ENCODE measurements around the gene BRD3. TPM values are rescaled to one million over a fixed set of nuclear protein-coding genes. Genes with fewer than 3 reads are reported as not detected.

The BRD3 gene
- total RNA-seq, 1 experiment from 2014 or later = 47.3 TPM

DNA sequence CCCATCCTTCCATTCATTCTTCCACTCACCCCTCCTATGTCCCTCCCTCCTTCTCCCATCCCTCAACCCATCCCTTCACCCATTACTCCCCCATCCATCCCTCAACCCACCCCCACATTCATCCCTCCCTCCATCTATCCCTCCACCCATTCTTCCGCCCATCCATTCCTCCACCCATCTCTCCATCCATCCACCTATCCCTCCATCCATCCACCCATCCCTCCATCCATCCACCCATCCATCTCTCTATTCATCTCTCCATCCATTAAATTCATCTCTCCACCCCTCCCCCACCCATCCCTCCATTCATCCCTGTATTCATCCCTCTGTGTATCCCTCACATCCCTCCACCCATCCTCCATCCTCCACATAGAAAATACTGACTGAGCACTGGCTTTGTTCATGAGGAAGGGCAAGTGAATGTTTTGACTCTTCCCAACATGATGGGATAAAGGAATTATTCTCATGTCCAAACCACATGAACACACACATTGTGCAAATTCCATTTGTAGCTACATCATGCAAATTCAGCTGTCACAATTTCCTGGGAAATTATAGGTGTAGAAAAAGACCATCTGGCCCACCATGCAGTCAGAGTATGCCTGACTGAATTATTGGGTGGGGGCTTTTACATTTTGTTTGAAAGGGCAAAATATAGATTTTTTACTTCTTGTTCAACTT, 68.8 kb downstream of the BRD3 start:
- TF ChIP-seq, protein P1, sequence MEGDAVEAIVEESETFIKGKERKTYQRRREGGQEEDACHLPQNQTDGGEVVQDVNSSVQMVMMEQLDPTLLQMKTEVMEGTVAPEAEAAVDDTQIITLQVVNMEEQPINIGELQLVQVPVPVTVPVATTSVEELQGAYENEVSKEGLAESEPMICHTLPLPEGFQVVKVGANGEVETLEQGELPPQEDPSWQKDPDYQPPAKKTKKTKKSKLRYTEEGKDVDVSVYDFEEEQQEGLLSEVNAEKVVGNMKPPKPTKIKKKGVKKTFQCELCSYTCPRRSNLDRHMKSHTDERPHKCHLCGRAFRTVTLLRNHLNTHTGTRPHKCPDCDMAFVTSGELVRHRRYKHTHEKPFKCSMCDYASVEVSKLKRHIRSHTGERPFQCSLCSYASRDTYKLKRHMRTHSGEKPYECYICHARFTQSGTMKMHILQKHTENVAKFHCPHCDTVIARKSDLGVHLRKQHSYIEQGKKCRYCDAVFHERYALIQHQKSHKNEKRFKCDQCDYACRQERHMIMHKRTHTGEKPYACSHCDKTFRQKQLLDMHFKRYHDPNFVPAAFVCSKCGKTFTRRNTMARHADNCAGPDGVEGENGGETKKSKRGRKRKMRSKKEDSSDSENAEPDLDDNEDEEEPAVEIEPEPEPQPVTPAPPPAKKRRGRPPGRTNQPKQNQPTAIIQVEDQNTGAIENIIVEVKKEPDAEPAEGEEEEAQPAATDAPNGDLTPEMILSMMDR (conservative IDR thresholded peaks at IDR 0.05) = no peak
- TF ChIP-seq EZH2 (IDR thresholded peaks at IDR 0.05; ENCODE audit: low read depth) = no peak
- intact Hi-C loops (cut with micrococcal nuclease; ENCODE audit: unreplicated experiment) = no loop called here
- BruUV-seq (replicated peaks) = no TSS peak

DNA sequence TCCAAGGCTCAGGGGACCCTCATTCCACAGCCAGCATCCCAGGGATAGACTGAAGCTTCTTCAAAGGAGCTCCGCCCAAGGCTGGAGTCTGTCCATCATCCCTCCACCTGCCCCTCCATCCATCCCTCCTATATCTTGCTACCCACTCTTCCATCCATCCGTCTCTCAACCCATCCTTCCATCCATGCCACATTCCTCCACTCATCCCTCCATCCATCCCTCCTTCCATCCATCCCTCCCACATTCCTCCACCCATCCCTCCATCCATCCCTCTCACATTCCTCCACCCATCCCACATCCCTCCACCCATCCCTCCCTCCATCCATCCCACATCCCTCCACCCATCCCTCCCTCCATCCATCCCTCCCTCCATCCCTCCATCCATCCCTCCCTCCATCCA, 70.2 kb downstream of the BRD3 start:
- TF ChIP-seq, protein P1 (conservative IDR thresholded peaks at IDR 0.05) = no peak
- TF ChIP-seq EZH2 (IDR thresholded peaks at IDR 0.05; ENCODE audit: low read depth) = no peak
- intact Hi-C loops (cut with micrococcal nuclease; ENCODE audit: unreplicated experiment) = no loop called here

More for the DNA sequence above, 68.8 kb downstream of the BRD3 start:
- no peaks in the 10 kb centered on the region for H3K9me3 ChIP-seq (ENCODE audit: insufficient read depth, low read depth)
- no peaks in the 10 kb centered on the region for H3K79me2 ChIP-seq (ENCODE audit: low read depth)
- no peak overlapping the region for H2AFZ ChIP-seq
- H4K20me1 ChIP-seq (ENCODE audit: insufficient read depth) = no peaks in the 10 kb centered on the region
- H3K4me1 ChIP-seq (replicated peaks; ENCODE audit: insufficient read depth) = no peaks in the 10 kb centered on the region
- POLR2A ChIA-PET (ENCODE audit: unreplicated experiment) = no interaction called here
- DNase-seq = no peak
- no peak overlapping the region for H3K27ac ChIP-seq
- CTCF ChIA-PET = no interaction called here
- no peaks in the 10 kb centered on the region for H3K27me3 ChIP-seq (ENCODE audit: insufficient read depth, low read depth)
- H3K4me2 ChIP-seq = no peak overlapping the region
- no peaks in the 10 kb centered on the region for H3F3A ChIP-seq (ENCODE audit: insufficient read depth, low read depth)
- H3K4me3 ChIP-seq = no peak overlapping the region
- H3K9me2 ChIP-seq (ENCODE audit: insufficient read depth) = no peaks in the 10 kb centered on the region
- no peaks in the 10 kb centered on the region for H3K36me3 ChIP-seq (ENCODE audit: low read depth)

DNA sequence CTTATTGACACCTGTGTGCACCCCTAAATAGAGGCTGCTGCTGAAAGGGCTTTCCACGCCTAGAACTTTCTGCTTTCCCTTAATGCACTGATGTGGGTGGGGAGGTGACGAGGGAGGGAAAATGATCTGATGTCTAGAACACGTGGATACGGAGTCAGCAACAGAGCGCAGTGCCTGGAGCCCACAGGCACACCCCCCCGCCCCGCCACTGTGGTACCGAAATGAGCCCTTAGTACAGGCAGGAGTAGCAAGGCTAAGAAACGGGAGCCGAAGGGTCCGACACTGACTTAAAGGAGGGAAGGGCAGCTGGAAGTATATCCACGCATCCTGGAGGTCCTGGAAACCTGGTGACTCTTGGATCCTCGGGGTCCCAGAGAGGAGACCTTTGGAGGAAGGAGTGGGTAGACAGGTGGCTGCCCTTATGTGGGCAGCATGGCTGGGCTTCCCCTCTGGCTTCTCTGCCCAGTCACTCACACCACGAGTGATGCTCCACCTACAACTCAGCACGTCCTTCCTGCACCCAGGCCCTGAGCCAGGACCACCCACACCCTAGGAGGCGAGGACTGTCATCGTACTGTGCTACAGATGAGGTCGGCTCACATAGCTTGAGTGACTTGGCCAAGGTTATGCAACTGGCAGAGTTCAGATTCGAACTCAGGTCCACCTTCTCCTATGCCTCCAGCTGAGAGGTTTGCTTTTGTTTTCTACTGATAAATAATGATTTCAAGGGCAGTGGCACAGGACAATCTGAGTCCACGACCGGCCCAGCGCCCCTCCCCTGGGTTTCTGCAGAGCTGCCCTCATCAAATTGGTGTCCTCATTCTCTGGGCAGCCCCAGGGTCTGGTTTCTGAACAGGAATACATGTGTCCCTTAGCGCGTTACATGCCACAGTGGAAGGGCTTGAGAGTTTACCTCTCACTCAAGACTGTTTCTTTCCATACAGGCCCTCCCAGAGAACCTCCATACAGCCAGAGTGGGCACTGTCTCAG, 71.0 kb downstream of the BRD3 start:
- no peak overlapping the region for H2AFZ ChIP-seq
- H3K36me3 ChIP-seq (ENCODE audit: low read depth) = no peaks in the 10 kb centered on the region
- H3K4me1 ChIP-seq (replicated peaks; ENCODE audit: insufficient read depth) = peaks cover 6% of the 10 kb centered on the region; the same call in 1 of the 2 replicates
- H3K27me3 ChIP-seq (ENCODE audit: insufficient read depth, low read depth) = no peaks in the 10 kb centered on the region
- ChIA-PET CTCF (no interaction called here), POLR2A (ENCODE audit: unreplicated experiment) (no interaction called here)
- intact Hi-C loops (cut with micrococcal nuclease; ENCODE audit: unreplicated experiment) = no loop called here
- H3K27ac ChIP-seq = no peak overlapping the region
- H3F3A ChIP-seq (ENCODE audit: insufficient read depth, low read depth) = no peaks in the 10 kb centered on the region
- DNase-seq = no peak
- no TSS peak for BruUV-seq (replicated peaks)
- no peak overlapping the region for H3K4me3 ChIP-seq
- H3K4me2 ChIP-seq = no peak overlapping the region
- no peaks in the 10 kb centered on the region for H3K79me2 ChIP-seq (ENCODE audit: low read depth)
- TF ChIP-seq, protein P1 (conservative IDR thresholded peaks at IDR 0.05) = no peak
- no peak for TF ChIP-seq EZH2 (IDR thresholded peaks at IDR 0.05; ENCODE audit: low read depth)
- no peaks in the 10 kb centered on the region for H3K9me3 ChIP-seq (ENCODE audit: insufficient read depth, low read depth)
- no peaks in the 10 kb centered on the region for H3K9me2 ChIP-seq (ENCODE audit: insufficient read depth)
- H4K20me1 ChIP-seq (ENCODE audit: insufficient read depth) = no peaks in the 10 kb centered on the region

More for the DNA sequence above, 70.2 kb downstream of the BRD3 start:
- Histone ChIP-seq H3K9me2 (ENCODE audit: insufficient read depth) (no peaks in the 10 kb centered on the region), H3K36me3 (ENCODE audit: low read depth) (no peaks in the 10 kb centered on the region), H3K4me3 (no peak overlapping the region), H3K4me1 (replicated peaks; ENCODE audit: insufficient read depth) (peaks cover 6% of the 10 kb centered on the region; the same call in 1 of the 2 replicates), H3K9me3 (ENCODE audit: insufficient read depth, low read depth) (no peaks in the 10 kb centered on the region), H3K4me2 (no peak overlapping the region), H3K27ac (no peak overlapping the region), H2AFZ (no peak overlapping the region), H4K20me1 (ENCODE audit: insufficient read depth) (no peaks in the 10 kb centered on the region), H3K79me2 (ENCODE audit: low read depth) (no peaks in the 10 kb centered on the region), H3K27me3 (ENCODE audit: insufficient read depth, low read depth) (no peaks in the 10 kb centered on the region), H3F3A (ENCODE audit: insufficient read depth, low read depth) (no peaks in the 10 kb centered on the region)
- CTCF ChIA-PET = no interaction called here
- no peak for DNase-seq
- no TSS peak for BruUV-seq (replicated peaks)
- POLR2A ChIA-PET (ENCODE audit: unreplicated experiment) = no interaction called here
